Measurements from ENCODE around the gene ITPR2.
"Not testable (repeated sequence)": the region's sequence is repeated elsewhere in the genome, so short reads cannot be mapped to it uniquely, and the experiment has no call there.

ITPR2 gene

DNA sequence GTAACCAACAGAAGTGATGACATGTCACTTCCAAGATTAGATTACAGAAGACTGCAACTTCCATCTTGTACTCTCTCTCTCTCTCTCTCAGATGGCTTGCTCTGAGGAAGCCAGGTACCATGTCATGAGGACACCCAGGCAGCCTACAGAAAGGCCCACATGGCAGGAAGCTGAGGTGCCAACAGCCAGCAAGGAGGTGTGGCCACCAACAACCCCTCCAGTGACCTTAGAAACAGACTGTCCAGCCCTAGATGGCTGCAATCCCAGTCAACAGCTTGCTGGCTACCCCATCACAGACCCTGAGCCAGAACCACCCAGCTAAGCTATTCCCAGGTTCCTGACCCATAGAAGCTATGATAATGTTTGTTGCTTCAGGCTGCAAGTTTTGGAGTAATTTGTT lies 178.4 kb downstream of the ITPR2 start:
- no peak for DNase-seq

- peak; percentile 63 for DNase-seq
These were observed 181.3 kb downstream of the ITPR2 start for GRCh38 chr12:26651566-26652188.

DNA sequence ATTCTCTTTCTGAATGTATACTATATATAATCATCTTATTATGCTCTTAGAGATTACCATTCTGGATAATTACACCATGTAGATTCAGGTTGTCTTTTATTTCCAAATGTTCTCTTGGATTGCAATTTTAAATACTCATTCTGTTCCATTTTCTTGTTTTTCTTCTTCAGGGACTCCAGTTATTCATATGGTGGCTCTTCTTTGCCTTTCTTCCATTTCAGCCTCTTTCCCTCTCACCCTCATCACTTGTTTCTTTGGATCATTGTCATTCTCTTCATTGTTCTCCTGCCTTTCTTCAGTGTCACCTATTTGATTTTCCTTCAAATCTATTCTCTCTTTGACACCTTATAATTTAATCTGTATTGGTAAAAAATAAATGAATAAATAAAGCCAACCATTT lies 182.0 kb downstream of the ITPR2 start:
- no peak for DNase-seq

DNA sequence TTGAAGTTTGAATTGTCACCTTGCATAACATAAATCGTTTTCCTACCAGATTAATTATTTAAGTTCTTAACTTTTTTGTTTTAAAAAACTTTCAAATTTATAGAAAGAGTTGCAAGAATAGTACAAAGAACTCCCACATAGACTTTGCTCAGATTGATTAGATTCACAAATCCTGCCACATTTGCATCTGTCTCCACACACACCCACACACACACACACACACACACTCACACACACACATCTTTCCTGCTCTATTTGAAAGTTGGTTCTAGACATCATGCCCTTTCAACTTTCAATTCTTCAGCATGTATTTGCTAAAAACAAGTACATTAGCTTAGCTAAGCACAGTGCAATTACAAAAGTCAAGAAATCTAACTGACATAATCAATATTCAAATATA lies 184.0 kb downstream of the ITPR2 start:
- DNase-seq: no peak

DNA sequence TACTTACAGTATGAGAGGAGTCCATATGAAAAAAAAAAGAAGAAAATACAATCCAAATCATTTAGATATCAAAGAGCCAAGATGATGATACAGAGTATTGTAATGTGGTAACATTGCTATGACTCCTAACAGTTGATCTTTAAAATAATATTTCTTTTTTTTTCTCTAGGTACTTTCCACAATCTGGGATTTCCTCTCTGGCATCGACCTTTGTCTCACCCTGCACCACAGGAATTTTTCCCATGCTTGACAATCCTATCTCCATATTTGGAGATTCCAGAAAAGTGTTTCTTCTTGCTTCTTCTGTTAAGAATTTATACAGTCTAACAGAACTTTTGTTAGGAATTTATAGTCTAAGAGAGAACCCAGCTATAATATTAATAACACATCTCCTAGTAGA lies 184.4 kb downstream of the ITPR2 start:
- no peak for DNase-seq

GRCh38 chr12:26648066-26648465 lies 184.9 kb downstream of the ITPR2 start:
- DNase-seq: no peak

DNA sequence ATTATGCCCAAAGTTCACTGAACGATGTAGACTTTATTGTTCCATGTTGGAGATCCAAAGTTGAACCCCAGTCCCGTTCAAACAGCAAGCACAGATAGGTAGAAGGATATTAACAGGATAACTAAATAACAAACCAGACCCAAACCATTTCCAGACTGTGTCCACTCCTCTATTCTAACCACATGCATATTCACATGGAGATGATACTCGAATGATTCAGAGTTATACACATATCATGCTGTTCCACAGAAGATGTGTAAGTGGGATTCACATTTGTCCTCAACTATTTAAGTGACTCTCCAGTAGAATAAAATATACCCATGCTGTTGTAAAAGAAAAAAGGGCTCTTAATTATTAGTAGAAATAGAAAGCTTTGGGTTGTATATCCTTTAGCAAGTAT lies 185.9 kb downstream of the ITPR2 start:
- DNase-seq: no peak

DNA sequence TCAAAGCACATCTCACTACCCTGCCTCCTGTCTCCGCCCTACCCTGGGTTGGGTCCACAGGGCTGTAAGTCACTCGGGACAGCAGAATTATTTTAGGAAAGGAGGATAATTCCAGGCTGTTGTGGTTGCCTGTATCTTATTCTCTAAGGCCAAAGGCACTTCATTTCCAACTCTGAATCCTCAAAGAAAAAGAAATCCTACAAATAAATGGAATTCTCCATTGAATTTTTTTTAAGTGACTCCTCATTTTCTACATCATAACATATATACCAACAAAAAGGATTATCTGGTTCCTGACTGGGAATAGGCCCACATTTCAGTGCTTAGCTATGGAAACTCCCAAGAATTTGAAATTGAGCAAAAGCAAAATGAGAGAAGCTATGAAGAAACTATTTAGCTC lies 186.4 kb downstream of the ITPR2 start:
- no peak for DNase-seq

DNA sequence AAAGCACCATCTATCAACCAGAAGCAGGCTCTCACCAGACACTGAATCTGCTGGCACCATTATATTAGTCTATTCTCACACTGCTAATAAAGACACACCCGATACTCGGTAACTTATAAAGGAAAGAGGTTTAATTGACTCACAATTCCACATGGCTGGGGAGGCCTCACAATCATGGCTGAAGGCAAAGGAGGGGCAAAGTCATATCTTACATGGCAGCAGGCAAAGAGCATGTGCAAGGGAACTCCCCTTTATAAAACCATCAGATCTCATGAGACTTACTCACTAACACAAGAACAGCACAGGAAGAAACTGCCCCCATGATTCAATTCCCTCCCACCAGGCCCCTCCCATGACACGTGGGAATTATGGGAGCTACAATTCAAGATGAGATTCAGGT lies 188.6 kb downstream of the ITPR2 start:
- not testable (repeated sequence) for DNase-seq

- no peak for DNase-seq
These were observed 189.3 kb downstream of the ITPR2 start for GRCh38 chr12:26643532-26644315.

- no peak for DNase-seq
These were observed 190.6 kb downstream of the ITPR2 start for GRCh38 chr12:26642361-26642760.

DNA sequence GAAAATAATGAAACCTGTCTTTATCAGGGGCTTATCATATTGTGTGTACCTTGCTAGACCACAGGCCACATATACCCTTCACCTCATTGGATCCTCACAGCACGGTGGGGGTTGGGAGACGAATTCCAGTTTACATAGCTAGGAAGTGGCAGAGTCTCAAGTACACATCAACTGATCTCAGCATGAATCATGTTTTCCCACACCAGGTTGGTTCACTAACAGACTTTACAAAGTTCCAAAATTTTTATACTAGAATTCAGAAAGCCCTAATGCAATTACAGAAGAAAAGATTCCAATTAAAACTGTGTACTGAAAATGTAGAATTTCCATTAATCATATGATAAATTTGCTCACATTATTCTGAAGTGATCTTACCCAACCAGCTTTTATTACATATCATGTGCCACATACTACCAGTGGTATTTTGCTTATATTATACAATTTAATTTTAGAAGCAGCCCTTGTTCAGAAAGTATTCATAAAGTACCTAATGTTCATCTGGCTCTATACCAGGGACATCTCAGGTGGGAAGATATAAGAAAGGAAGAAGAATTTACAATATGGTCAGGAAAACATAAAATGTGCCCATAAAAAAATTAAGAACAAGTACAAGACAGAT lies 196.2 kb downstream of the ITPR2 start:
- DNase-seq: peak; percentile 4

GRCh38 chr12:26633591-26634210 lies 199.3 kb downstream of the ITPR2 start:
- DNase-seq: peak; percentile 57

DNA sequence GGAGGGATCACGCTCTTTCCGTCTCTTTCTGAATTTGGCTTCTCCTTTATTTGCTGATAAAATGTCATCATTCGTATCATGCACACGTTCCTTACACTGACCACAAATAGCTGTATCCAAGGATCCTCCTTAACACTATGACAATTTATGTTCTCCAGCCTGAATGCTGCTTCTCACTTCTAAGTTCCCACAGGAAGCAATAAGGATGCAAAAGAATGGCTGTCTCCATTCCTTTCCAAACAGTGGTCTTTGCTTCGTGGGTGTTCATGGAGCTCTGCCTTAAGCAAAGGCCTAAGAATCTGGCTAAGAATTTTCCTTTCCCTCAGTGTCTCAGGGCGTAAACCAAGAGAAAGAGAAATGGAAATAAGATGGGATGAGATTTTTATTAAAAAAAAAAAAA lies 200.2 kb downstream of the ITPR2 start:
- DNase-seq: peak; percentile 2

GRCh38 chr12:26631846-26632245 lies 201.1 kb downstream of the ITPR2 start:
- peak; percentile 43 for DNase-seq

DNA sequence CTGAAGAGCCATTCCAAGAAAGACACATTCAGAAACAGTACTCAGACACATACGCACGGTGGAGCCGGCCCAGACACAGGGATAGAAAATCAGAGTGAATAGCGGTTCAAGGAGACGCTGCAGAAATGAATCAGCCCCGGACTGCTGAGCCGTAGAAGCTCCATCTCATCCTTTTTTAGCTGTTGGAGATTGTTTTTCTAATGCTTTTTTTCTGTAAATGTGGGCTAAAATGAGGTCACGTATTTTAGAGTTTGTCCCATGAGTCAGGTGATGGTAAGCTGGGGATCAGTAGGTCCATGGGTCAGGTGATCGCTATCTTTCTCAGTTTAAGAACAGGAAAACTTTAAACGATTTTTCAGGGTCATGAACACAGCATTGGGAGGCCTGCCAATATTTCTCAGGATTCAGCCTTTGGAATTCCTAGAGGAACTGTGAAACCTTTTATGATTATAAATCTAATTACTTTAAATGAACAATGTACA lies 202.4 kb downstream of the ITPR2 start:
- DNase-seq: peak; percentile 14

DNA sequence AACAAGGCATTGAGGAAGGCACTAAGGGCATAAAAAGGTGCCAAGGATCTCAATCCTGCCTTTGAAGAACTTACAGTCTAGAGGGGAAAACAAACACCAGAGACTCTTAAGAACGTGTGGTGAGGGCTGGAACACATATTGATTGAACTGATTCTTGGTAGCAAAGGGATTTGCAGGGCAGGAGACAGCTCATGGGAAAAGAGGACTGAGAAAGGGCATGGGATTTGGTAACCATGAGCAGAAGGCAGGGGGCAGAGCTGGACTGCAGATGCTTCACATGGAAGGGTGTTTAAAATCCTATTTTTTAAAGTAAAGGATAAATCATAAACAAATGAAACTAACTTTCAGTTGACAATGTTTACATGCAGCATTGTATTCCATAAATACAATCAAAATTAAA lies 203.1 kb downstream of the ITPR2 start:
- DNase-seq: peak; percentile 21

GRCh38 chr12:26628234-26628633 lies 204.8 kb downstream of the ITPR2 start:
- DNase-seq: no peak

DNA sequence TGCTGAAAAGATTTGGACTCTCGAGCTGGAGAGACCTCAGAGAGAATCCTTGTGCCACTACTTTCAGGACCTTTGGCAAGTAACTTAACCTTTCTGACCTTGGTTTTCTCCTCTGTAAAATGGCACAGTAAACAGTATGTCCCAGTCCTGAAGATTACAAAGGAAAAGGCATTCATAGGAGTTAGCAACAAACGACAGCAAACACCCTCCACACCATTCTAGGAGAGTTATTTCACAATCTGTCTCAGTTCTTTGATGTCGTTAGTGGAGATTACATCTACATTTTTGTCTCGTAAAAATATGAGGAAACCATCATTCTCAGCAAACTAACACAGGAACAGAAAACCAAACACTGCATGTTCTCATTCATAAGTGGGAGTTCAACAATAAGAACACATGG lies 205.7 kb downstream of the ITPR2 start:
- no peak for DNase-seq

DNA sequence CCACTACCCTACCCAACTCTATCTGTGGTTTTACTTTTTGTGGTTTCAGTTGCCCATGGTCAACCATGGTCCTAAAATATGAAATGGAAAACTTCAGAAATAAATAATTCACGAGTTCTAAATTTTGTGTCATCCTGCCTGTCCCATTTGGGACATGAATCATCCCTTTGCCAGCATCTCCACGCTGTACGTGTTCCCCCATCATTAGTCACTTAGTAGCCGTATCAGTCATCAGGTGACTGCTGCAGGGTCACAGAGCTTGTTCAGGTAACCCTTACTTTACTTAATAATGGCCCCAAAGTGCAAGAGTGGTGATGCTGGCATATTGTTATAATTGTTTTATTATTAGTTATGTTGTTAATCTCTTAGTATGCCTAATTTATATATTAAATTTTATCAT lies 209.9 kb downstream of the ITPR2 start:
- DNase-seq: peak; percentile 38

DNA sequence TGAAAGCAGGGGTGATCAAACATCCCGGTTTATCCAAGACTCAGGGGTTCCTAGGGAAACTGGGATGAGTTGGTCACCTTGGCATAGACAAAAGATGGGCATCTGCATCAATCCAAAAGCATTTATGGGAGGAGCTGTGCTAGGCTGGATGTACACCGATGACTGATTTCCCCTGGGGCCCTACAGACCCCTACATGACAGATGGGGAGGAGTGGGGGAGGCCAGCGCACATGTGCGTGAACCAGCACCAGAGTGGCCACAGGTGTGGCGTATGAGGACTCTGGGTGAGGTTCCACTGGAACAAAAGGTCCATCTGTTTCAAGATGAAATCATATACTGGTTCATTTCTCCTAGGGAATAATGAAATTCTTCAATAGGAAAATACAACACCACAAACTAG lies 210.4 kb downstream of the ITPR2 start:
- peak; percentile 91 for DNase-seq

GRCh38 chr12:26621932-26622331 lies 211.1 kb downstream of the ITPR2 start:
- peak; percentile 67 for DNase-seq

GRCh38 chr12:26620907-26621306 lies 212.1 kb downstream of the ITPR2 start:
- DNase-seq: no peak

DNA sequence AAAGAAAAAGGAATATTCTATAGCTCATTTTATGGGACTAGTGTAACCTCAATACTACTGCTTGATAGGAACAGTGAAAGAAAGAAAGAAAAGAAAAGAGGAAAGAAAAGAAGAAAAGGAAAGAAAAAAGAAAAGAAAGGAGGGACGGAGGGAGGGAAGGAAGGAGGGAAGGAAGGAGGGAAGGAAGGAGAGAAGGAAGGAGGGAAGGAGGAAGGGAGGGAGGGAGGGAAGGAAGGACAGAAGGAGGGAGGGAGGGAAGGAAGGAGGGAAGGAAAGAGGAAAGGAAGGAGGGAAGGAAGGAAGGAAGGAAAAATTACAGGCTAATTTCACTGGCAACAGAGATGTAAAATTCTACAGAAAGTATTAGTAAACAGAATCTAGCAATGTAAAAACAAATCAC lies 215.5 kb downstream of the ITPR2 start:
- no peak for DNase-seq
